ENCODE results near the gene KRTAP5-8.

DNA sequence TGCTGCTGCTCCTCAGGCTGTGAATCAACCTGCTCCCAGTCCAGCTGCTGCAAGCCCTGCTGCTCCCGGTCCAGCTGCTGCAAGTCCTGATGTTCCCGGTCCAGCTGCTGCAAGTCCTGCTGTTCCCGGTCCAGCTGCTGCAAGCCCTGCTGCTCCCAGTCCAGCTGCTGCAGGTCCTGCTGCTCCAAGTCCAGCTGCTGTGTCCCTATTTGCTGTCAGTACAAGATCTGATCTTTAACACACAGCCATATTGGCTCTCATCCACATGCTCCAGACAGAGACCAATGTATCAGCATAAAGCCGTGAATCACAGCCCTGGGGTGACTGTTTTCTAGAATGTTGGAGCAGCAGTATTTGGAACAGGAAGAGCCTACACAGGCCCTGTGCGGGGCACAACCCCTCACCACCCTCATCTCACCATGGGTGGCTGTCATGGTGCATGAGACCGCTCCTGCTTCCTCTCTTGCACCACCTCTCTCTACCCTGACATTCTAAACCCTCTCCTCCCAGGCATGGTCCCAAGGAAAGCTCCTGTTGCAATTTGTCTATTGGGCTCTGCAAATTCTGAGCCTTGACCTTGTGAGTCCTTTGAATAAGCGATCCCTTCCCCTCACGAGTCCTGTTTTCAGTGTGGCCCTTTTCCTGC lies 31.0 kb downstream of the KRTAP5-8 start:
- TF ChIP-seq EZH2 (IDR thresholded peaks at IDR 0.05; ENCODE audit: insufficient read depth, poor library complexity, severe bottlenecking), result no peak
- TF ChIP-seq EZH2phosphoT487 (IDR thresholded peaks at IDR 0.05; ENCODE audit: insufficient read depth, low read depth), result no peak
